Left ventricle myocardium superior (tissue), 1 donor: ENCODE data around the gene FBXO15. TPM values are rescaled to one million over a fixed set of nuclear protein-coding genes. Genes with fewer than 3 reads are reported as not detected.

Source experiments
- ATAC-seq: fragments of 200-7000 bp; cut with Tn5 transposase; one replicate; pipeline ENCODE4 v1.9.1; 2020; ENCODE audit warnings: mild to moderate bottlenecking, moderate library complexity
- DNase-seq: peaks from one replicate; pipeline ENCODE4 v3.0.0-alpha.2; 2020
- intact Hi-C: fragments of 100-400 bp; cut with micrococcal nuclease; formaldehyde crosslinking; loops from one replicate; pipeline ENCODE4 v1.11.0; 2022
- total RNA-seq: library from RNA; stranded (reverse); fragmentation: NEBNext Ultra II Directional; extraction: Animal tissue kit (Norgen Biotek cat#: 25700); gene quantifications from one replicate; pipeline ENCODE4 v1.2.1, GENCODE V29; 2021
- donor health status: DM: no; HTN: yes; CAD: no; lungs with severe emphysema.

The FBXO15 gene
- total RNA-seq, 1 donor from 2014 or later: not detected

- ATAC-seq (peak; percentile 43), DNase-seq (no peak)
- intact Hi-C loops: no loop called here
Observed at GRCh38 chr18:74126684-74127655, 20.7 kb downstream of the FBXO15 start.

- no peak for DNase-seq
- no peak for ATAC-seq
- intact Hi-C loops: no loop called here
Observed at GRCh38 chr18:74124642-74125041, 23.0 kb downstream of the FBXO15 start.

GRCh38 chr18:74123200-74123599 is 24.4 kb downstream of the FBXO15 start:
- intact Hi-C loops: no loop called here
- no peak for ATAC-seq
- DNase-seq: no peak

GRCh38 chr18:74116633-74117554 is 30.7 kb downstream of the FBXO15 start:
- DNase-seq: no peak
- intact Hi-C loops: no loop called here
- no peak for ATAC-seq

- ATAC-seq (no peak), DNase-seq (no peak)
- intact Hi-C loops: no loop called here
Observed at GRCh38 chr18:74115046-74115445, 32.6 kb downstream of the FBXO15 start.

DNA sequence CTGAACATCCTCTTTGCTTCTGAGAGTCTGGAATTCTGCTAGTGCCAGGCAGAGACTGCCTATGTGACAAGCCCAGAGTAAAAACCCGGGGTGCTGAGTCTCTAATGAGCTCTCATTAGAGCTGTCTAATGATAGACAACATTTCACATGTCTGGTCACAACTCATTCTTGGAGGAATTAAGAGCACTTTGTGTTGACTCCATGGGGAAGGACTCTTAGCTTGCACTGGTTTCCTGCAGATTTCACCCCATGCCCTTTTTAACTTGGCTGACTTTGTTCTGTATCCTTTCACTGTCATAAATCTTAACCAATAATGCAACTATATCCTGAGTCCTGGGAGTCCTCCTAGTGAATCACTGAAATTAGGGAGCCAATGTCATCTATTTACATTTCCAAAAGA is 33.5 kb downstream of the FBXO15 start:
- DNase-seq (no peak), ATAC-seq (no peak)
- intact Hi-C loops: no loop called here

GRCh38 chr18:74113711-74114110 is 33.9 kb downstream of the FBXO15 start:
- intact Hi-C loops: no loop called here
- ATAC-seq: no peak
- DNase-seq: no peak

- no peak for ATAC-seq
- intact Hi-C loops: no loop called here
- DNase-seq: no peak
Observed at GRCh38 chr18:74110976-74111375, 36.7 kb downstream of the FBXO15 start.

GRCh38 chr18:74110149-74110548 is 37.5 kb downstream of the FBXO15 start:
- intact Hi-C loops: no loop called here
- no peak for ATAC-seq
- no peak for DNase-seq

GRCh38 chr18:74108460-74108859 is 39.2 kb downstream of the FBXO15 start:
- DNase-seq: no peak
- no peak for ATAC-seq
- intact Hi-C loops: no loop called here

DNA sequence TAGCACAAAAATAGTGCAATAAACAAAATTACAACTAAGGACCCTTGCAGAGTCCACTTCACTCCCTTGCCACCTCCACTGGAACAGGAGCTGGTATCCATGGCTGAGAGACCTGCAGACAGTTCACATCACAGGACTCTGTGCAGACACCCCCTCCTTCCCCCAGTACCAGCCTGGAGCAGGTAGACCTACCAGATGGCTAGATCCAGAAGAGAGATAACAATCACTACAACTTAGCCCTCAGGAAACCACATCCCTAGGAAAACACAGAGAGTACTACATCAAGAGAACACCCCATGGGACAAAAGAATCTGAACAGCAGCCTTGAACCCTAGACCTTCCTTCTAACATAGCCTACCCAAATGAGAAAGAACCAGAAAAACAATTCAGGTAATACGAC is 49.8 kb downstream of the FBXO15 start:
- intact Hi-C loops: no loop called here
- no peak for ATAC-seq
- no peak for DNase-seq

DNA sequence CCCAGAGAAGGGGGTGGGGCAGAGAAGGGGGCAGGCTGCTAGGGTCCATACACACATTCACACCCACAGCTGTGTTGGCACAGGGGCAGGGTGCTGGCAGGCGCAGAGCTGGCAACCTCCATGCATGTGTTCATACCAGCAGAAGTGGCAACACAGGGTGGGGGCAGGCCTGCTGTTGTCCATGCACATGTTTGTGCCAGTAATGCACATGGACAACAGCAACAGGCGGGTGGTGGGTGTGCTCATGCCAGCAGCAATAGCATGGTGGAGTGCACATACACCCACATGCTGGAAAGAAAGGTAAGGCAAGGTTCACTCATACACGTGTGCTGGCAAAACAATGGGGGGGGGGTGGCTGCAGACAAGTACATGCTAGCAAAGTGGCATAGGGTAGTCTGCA is 54.7 kb downstream of the FBXO15 start:
- ATAC-seq (no peak), DNase-seq (no peak)
- intact Hi-C loops: no loop called here

GRCh38 chr18:74084184-74084855 is 63.3 kb downstream of the FBXO15 start:
- DNase-seq (no peak), ATAC-seq (no peak)

DNA sequence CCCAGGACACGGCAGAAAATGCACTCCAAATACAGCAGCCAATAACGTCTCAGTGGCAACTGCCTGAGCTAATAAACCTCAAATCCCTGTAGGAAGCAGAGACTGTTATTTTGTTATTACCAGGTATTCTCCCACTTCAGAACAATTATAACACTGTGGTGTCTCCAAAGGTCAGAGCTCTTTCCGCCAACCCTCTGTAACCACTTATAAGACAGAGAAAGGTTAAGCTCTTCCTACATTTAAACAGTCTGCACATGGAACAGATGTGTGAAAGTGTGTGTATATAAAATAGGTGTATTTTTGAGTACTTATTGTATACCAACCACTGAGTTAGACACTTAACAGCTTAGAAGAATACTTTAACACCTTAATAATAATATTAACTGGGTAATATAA is 64.1 kb downstream of the FBXO15 start:
- ATAC-seq: no peak
- intact Hi-C loops: no loop called here
- no peak for DNase-seq

More at GRCh38 chr18:74084184-74084855, 63.3 kb downstream of the FBXO15 start:
- intact Hi-C loops: no loop called here

DNA sequence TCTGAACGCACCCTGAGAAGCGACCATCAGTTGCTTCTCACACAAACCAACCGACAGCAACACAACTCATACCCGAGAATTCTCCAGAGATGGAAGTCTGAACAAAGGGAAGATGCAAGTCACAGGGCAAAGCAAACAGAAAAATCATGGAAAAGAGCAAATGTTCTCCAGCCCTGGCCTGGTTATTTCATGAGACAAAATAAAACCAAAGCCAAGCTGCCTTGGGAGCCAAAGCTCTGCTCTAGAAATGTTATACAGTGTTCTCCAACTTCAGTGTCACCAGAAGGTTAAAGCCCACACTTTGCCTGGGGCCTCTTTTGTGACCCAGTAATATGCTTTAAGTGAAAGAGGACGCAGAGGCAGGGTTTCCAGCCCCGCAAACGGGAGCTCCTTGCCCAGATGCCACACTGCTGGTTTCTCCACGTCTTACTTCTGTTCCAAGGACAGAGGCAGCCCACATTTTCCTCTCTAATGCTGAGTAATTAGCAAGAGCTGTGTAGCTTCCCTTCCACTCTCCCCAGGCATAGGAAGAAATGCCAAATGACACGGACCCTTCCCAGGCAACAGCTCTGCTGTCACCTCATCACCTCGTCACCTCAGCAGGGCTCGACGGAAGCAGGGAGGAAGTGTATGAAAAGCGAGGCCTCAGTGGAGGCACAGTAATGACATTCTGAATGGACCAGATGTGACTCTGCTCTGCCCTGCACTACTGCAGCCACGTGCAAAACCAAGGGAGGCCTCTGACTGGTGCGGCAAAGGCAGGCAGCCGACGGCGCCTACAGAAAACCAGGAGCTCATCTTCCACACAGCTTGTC is 64.7 kb downstream of the FBXO15 start:
- intact Hi-C loops: no loop called here
- no peak for ATAC-seq
- no peak for DNase-seq

GRCh38 chr18:74081966-74082741 is 65.5 kb downstream of the FBXO15 start:
- DNase-seq (peak; percentile 54), ATAC-seq (peak; percentile 76)
- intact Hi-C loops: no loop called here

DNA sequence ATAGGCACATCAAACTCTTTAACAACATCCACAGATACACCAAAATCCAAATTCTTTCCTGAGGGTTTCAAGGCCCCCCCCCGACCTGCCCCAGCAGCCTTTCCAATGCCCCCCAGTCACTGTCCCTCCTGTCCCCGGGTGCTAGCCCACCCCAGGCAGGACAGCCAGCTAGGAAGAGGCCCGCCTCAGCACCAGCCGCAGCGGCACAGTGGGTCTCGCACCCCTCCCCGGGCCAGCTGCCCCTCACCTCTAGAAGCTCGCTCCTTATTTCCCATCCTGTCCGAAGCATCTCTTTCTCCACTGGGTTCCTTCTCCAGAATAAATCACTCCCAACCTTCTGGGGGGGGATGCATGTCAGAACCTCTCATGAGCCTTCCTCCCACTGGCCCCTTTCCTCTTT is 69.4 kb downstream of the FBXO15 start:
- ATAC-seq (no peak), DNase-seq (no peak)
- intact Hi-C loops: no loop called here
